Activated T-helper 1 cell treated with anti-CD3 and anti-CD28 coated beads, Interleukin-12 subunit alpha, Interleukin-12 subunit beta, Interleukin-2, Interleukin-4 antibody, amounts not matched to agents 30 ng/mL and 10 ng/mL and 1 ng/mL, durations not matched to agents 14 hours and 24 hours and 36 hours (primary cell): ENCODE data around the gene TAS2R42. TPM values are rescaled to one million over a fixed set of nuclear protein-coding genes. Genes with fewer than 3 reads are reported as not detected.

Source experiments
- total RNA-seq: library from RNA; stranded (reverse); gene quantifications from 2 replicates; pipeline ENCODE4 v1.2.3, GENCODE V29; 2022

The TAS2R42 gene
- total RNA-seq, 1 donor from 2014 or later = not detected

Other genes with a start within 250 kb of the TAS2R42 start
- gene TAS2R14, start 247.7 kb downstream of the TAS2R42 start, total RNA-seq = 2.8 and 2.9 TPM in 2 replicates
- gene TAS2R50, start 200.0 kb downstream of the TAS2R42 start, total RNA-seq = 0.91 and 1.7 TPM in 2 replicates
- 2.1 TPM in 2 replicates for gene TAS2R20, start 188.6 kb downstream of the TAS2R42 start, total RNA-seq
- 3.6 and 4.3 TPM in 2 replicates for gene TAS2R19, start 164.3 kb downstream of the TAS2R42 start, total RNA-seq
- 4.1 and 4.5 TPM in 2 replicates for gene TAS2R31, start 155.5 kb downstream of the TAS2R42 start, total RNA-seq
- 1.9 and 2.0 TPM in 2 replicates for gene TAS2R46, start 124.6 kb downstream of the TAS2R42 start, total RNA-seq
- 0.76 and 2.0 TPM in 2 replicates for gene TAS2R43, start 94.6 kb downstream of the TAS2R42 start, total RNA-seq
- 3.8 and 4.5 TPM in 2 replicates for gene TAS2R30, start 52.3 kb downstream of the TAS2R42 start, total RNA-seq
- gene SMIM10L1, start 15.7 kb downstream of the TAS2R42 start, total RNA-seq = 10.4 and 11.3 TPM in 2 replicates
- gene PRB3, start 82.8 kb upstream of the TAS2R42 start, total RNA-seq = not detected in 2 replicates
- not detected in 2 replicates for gene PRB4, start 123.5 kb upstream of the TAS2R42 start, total RNA-seq
- gene PRB2, start 208.6 kb upstream of the TAS2R42 start, total RNA-seq = not detected in 2 replicates